IMR-90 (cell line): ENCODE measurements around the gene PI4KA.

ENCODE experiments used
- BHLHE40 ChIP-seq: fragments of 150-350 bp; IDR thresholded peaks from 2 replicates; pipeline ENCODE4 v1.6.1; 2016; ENCODE audit warnings: mild to moderate bottlenecking, low read depth, low read length
- CTCF ChIP-seq: conservative IDR thresholded peaks from 2 replicates; pipeline ENCODE4 v1.5.1; 2012; ENCODE audit warnings: mild to moderate bottlenecking, low read depth, low read length, improper control_type of control experiment
- MXI1 ChIP-seq: IDR thresholded peaks from 2 replicates; pipeline ENCODE4 v1.6.1; 2012; ENCODE audit warnings: low read depth, mild to moderate bottlenecking, low read length, moderate library complexity, borderline replicate concordance
- POLR2A ChIP-seq: IDR thresholded peaks from 2 replicates; pipeline ENCODE4 v1.6.1; 2012; ENCODE audit warnings: mild to moderate bottlenecking, low read depth, low read length
- TF ChIP-seq, protein P1 (sequence below): fragments of 150-350 bp; IDR thresholded peaks from 2 replicates; pipeline ENCODE4 v1.6.1; 2016; ENCODE audit warnings: low read depth, mild to moderate bottlenecking, low read length, moderate library complexity, borderline replicate concordance

- TF ChIP-seq CTCF (no peak), MXI1 (no peak), POLR2A (no peak), BHLHE40 (no peak)
- TF ChIP-seq, protein P1, sequence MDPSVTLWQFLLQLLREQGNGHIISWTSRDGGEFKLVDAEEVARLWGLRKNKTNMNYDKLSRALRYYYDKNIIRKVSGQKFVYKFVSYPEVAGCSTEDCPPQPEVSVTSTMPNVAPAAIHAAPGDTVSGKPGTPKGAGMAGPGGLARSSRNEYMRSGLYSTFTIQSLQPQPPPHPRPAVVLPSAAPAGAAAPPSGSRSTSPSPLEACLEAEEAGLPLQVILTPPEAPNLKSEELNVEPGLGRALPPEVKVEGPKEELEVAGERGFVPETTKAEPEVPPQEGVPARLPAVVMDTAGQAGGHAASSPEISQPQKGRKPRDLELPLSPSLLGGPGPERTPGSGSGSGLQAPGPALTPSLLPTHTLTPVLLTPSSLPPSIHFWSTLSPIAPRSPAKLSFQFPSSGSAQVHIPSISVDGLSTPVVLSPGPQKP = no peak
These were observed 84.8 kb downstream of the PI4KA start, which contains the start of gene SERPIND1 for GRCh38 chr22:20773793-20774212.
